GM21576 (cell line): ENCODE data around the gene SPESP1.
"Not testable (repeated sequence)": the region's sequence is repeated elsewhere in the genome, so short reads cannot be mapped to it uniquely, and the experiment has no call there.

Experiments used
- ATAC-seq: cut with Tn5 transposase; IDR thresholded peaks from one replicate; pipeline ENCODE4 v1.9.1; 2021; ENCODE audit warnings: mild to moderate bottlenecking, moderate library complexity; ENCODE audit not compliant: unreplicated experiment

The SPESP1 gene

GRCh38 chr15:68962465-68962864 is 32.1 kb downstream of the SPESP1 start:
- no peak for ATAC-seq

DNA sequence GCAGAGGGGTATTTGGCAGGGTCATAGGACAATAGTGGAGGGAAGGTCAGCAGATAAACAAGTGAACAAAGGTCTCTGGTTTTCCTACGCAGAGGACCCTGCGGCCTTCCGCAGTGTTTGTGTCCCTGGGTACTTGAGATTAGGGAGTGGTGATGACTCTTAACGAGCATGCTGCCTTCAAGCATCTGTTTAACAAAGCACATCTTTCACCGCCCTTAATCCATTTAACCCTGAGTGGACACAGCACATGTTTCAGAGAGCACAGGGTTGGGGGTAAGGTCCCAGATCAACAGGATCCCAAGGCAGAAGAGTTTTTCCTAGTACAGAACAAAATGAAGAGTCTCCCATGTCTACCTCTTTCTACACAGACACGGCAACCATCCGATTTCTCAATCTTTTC is 33.4 kb downstream of the SPESP1 start:
- not testable (repeated sequence) for ATAC-seq

- no peak for ATAC-seq
Measured at GRCh38 chr15:68966996-68967395, 36.7 kb downstream of the SPESP1 start.

GRCh38 chr15:68967948-68968347 is 37.6 kb downstream of the SPESP1 start:
- ATAC-seq, result no peak

GRCh38 chr15:68969298-68969697 is 39.0 kb downstream of the SPESP1 start:
- ATAC-seq, result no peak

DNA sequence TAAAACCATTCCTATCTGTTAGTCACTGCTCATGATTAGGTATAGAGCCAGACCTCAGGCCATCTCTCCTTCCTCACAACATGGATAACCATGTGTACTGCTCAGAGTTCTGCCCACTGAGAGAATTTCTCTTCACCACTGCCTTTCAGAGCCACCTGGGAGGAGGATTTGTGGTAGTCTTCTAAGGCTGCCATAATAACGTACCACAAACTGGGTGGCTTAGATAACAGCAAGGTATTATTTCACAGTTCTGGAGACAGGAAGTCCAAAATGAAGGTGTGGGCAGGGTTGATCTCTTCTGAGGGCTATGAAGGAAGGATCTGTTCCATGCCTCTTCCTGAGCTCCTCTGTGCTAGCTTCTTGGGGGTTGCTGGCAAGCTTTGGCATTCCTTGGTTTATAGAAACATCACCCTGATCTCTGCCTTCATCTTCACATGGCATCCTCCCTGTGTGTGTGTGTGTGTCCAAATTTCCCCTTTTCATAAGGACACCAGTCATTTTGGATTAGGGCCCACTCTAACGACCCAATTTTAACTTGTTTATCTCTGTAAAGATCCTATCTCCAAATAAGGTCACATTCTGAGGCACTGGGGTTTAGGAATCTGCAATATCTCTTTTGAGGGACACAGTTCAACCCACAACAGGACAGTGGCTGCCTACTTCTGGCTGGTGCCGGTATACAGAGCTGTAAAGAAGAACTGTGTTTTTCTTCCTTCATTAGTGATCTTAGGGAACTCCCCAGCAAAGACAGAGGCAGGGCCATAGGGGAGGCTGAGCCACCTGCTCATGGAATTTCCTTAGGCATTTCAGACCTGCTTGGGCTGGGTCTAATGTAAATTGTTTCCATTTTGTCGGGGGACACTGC is 42.1 kb downstream of the SPESP1 start:
- no peak for ATAC-seq

DNA sequence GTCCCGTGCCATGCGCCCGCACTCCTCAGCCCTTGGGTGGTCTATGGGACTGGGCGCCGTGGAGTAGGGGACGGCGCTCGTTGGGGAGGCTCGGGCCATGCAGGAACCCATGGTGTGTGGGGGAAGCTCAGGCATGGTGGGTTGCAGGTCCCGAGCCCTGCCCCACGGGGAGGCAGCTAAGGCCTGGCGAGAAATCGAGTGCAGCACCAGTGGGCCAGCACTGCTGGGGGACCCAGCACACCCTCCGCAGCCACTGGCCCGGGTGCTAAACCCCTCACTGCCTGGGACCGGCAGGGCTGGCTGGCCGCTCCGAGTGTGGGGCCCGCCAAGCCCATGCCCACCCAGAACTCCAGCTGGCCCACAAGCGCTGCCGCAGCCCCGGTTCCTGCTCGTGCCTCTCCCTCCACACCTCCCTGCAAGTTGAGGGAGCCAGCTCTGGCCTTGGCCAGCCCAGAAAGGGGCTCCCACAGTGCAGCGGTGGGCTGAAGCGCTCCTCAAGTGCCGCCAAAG is 45.4 kb downstream of the SPESP1 start:
- ATAC-seq, result not testable (repeated sequence)

GRCh38 chr15:68977426-68977825 is 47.1 kb downstream of the SPESP1 start:
- not testable (repeated sequence) for ATAC-seq

- no peak for ATAC-seq
Measured at GRCh38 chr15:68979006-68979405, 48.7 kb downstream of the SPESP1 start.

DNA sequence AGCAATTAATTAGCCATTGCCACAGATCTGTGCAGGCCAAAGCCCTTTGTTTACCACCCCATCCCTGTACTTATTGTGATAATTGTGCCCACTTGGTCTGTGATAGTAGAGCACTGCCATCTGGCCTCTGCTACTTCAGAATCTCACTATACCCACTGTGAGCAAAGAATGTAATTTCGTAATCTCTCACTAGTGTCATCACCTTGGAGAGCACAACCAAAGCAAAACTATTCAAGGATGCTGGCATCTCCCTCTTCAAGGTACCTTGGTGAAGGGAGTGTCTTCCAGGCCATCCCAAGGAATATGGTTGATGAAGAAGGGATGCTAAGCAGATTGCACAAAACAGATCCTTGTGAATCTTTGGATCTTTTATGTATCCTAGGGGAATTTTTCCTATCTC is 49.5 kb downstream of the SPESP1 start:
- no peak for ATAC-seq

DNA sequence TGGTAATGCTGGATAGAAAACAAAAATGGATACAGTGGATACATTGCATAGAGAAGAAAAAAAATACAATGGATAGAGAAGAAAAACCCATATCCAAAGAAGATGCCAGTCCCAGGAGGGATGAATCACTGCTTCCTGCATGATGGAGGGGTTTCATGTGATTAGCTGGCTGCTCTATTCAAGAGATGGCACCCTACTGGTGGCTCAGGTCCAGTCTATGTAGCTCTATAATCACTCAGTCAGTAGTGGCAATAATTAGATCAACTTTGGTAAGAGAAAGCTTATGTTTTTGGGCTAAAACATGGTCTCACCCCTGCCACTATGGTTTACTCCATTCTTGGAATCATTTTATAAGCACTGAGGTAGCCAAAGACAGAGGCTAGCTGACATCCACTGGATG is 50.5 kb downstream of the SPESP1 start:
- ATAC-seq, result no peak

DNA sequence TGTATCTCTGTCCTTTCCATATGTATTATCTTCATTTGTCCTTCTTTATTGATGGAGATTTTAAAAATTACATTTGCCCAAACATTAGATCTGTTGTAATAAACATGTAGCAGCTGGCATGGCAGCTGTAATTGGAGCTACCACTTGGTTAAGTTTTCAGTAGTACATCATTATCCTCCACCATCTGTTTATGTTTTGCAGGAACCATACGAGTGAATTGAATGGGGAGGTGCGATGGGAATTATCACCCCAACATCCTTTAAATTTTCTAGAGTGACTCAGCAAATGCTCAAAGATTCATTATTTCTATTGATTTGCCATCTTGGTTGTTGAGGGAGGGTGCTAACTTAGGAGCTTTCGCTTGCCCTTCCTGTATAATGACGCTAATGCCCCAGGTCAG is 51.6 kb downstream of the SPESP1 start:
- ATAC-seq, result no peak

- no peak for ATAC-seq
Measured at GRCh38 chr15:68982976-68983563, 52.7 kb downstream of the SPESP1 start.

DNA sequence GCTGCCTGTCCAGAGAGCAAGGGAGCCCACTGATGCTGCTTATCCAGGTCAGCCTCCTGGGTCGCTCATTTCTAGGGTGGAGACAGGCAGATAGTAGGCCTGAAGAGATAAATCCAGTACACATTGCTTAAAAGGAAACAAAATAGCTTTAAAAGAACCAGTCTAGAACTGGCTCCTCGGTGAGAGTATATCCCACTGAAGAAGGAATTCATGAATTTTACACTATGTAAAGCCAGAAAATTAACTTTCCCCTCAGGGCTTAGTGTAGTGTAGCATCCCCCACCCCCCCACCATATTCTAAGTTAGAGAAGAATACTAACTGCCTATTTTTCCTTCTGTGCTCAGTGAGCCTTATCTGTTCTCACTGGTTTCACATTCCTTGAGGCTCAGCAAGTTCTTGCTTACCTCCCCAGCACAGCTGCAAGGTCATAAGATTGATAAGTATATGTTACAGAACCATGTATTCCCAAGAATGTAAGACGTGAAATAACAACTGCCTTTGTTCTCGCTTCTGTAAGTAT is 53.7 kb downstream of the SPESP1 start:
- no peak for ATAC-seq

- no peak for ATAC-seq
Measured at GRCh38 chr15:68984586-68984985, 54.3 kb downstream of the SPESP1 start.

DNA sequence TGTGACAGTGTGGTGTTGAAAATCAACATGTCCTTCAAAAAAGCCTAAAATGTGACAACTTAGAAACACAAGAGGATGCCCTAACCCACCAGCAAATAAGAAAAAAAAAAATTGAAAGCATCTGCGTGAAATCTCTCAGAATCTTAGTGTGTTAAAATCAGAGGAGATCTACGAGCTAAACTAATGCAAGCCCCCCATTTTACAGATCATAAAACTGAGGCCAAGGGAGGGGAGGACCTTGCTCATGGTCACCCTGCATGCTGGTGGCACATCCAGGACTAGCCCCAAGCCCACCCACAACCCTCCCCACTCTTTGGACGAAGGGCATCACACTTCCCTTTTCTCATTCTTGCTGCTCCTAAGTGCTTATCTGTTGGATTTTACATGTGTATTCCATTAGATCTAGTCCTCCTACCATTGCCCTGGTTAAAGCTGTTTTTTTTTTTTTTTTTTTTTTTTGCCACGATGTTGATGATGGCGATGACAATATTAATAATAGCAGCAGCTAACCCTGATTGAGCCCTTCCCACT is 55.1 kb downstream of the SPESP1 start:
- ATAC-seq, result no peak

GRCh38 chr15:68986322-68986721 is 56.0 kb downstream of the SPESP1 start:
- ATAC-seq, result no peak

GRCh38 chr15:68987120-68987519 is 56.8 kb downstream of the SPESP1 start:
- no peak for ATAC-seq

DNA sequence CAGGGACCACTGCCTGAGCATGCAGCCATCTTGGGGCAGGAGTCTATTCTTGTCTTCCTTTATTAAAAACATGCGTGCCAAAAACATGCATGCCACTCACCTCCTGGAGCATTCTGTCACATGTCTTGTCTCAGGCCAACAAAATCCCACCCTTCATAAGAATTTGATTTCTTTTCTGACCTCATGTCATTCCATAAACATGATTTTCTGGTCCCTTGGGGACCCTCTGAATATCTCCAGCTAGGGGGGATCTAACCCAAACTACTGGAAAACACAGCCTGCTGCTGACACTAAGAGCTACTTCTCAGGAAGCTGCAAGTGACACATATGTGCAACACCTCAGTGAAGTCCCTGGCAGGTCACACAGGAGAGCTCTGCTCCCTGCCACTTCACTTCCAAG is 57.4 kb downstream of the SPESP1 start:
- no peak for ATAC-seq

GRCh38 chr15:68989541-68990230 is 59.4 kb downstream of the SPESP1 start:
- no peak for ATAC-seq
